ENCODE results near the gene HABP2.

The HABP2 gene

DNA sequence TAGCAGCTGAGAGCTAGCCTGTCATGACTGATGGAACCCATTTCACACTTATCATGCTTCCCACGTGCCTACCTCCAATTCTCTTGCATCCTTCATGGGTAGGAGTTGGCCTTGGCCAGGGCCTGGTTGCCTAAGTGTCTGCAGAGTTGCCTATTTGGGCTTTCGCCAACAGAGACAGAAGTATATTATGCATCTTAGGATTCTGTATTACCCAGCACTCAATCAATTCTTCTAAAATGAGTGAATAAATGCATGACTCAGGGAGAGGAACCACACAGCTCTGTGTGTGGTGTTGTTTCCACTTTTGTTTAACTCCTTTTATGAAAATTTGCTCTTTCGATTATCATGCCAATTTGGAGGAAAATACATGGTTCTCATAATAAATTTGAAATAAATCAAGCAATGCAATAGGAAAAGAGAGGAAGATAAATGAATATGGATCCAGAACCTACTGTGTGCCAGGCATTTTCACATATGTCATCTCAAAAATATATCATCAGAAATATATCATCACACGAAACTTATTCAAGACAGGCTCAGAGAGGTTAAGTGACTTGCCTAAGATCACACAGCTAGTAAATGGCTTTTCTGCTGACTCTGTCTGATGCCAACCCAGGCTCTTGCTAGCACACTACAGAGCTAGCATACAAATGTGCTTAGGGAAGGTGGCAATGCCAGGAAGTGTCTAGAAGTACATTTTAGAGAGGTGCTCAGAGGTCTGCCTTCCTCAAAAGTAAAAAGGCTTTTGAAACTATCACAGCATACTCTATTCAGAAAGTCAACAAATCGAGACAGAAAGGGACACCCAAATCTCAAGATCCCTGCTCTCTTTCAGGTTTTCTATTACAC, 9.5 kb upstream of the HABP2 start:
- DNase-seq (ENCODE audit: insufficient read length, low spot score) = no peak
- no peak for FAIRE-seq
- TF ChIP-seq, protein P1, sequence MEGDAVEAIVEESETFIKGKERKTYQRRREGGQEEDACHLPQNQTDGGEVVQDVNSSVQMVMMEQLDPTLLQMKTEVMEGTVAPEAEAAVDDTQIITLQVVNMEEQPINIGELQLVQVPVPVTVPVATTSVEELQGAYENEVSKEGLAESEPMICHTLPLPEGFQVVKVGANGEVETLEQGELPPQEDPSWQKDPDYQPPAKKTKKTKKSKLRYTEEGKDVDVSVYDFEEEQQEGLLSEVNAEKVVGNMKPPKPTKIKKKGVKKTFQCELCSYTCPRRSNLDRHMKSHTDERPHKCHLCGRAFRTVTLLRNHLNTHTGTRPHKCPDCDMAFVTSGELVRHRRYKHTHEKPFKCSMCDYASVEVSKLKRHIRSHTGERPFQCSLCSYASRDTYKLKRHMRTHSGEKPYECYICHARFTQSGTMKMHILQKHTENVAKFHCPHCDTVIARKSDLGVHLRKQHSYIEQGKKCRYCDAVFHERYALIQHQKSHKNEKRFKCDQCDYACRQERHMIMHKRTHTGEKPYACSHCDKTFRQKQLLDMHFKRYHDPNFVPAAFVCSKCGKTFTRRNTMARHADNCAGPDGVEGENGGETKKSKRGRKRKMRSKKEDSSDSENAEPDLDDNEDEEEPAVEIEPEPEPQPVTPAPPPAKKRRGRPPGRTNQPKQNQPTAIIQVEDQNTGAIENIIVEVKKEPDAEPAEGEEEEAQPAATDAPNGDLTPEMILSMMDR (IDR thresholded peaks at IDR 0.05; ENCODE audit: insufficient read depth, missing control alignments) = no peak

- DNase-seq (ENCODE audit: insufficient read length, low spot score) = no peak
- TF ChIP-seq, protein P1 (IDR thresholded peaks at IDR 0.05; ENCODE audit: insufficient read depth, missing control alignments) = no peak
- FAIRE-seq = no peak
These were observed 8.5 kb upstream of the HABP2 start for GRCh38 chr10:113544392-113544791.

- TF ChIP-seq, protein P1 (IDR thresholded peaks at IDR 0.05; ENCODE audit: insufficient read depth, missing control alignments) = no peak
- DNase-seq (ENCODE audit: insufficient read length, low spot score) (no peak), FAIRE-seq (no peak)
These were observed 5.4 kb upstream of the HABP2 start for GRCh38 chr10:113547426-113547825.

DNA sequence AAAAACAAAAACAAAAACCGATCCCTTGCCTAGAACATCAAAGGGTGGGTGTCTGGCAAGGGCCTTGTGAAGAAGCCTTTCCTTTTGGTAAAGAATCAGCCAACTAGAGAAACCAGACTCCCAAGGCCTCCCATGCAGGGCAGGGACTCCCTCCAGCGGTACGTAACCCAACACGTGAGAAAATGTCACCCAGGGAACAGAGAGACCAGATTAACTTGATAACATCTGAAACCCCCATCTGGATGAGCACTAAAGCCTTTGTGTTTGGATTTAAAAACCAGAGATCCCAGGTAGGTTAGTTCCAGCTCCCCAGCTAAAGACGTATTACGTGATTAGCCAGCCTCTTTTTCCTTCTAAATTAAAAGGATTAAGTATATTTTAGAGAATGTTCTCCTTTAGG, 3.0 kb upstream of the HABP2 start:
- TF ChIP-seq, protein P1 (IDR thresholded peaks at IDR 0.05; ENCODE audit: insufficient read depth, missing control alignments) = no peak
- FAIRE-seq (no peak), DNase-seq (ENCODE audit: insufficient read length, low spot score) (no peak)

DNA sequence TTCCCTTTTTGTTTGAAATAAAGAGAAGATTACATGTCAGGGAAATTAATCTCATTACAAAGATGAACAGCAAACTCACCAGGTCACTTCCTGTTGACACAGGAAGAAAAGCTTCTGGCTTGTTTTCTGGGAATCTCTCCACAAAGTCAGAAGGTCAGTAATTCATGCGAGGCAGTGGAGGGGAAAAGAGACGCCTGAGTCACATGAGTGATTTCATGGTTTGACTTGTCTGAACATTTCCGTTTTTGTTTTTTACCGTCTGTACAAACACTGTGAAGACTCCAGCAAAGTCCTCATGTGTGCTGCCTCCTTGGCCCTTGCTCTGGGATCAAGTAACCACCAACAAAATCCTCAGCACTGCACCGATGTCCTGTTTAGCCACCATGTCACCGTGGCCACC, 2.5 kb upstream of the HABP2 start:
- DNase-seq (ENCODE audit: insufficient read length, low spot score) (no peak), FAIRE-seq (no peak)
- TF ChIP-seq, protein P1 (IDR thresholded peaks at IDR 0.05; ENCODE audit: insufficient read depth, missing control alignments) = no peak

DNA sequence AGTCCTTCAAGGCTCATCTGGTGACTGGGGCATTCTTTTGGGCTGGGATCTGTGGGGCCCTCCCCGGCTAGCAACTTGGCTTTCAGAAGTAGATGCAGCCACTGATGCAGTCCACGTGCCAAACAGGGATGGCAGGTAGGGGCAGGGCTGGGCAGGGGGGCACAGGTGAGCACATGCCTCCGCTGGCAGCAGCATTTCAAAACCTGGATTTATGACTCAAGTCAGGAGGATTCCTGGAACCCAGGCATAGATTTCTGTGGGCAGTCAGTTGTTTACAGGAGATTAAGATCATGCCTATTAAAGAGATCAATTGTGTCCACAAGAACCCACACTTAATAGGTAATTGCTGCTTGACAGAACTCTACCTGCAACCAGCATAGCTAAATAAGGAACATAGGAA, 839 bp upstream of the HABP2 start:
- TF ChIP-seq, protein P1 (IDR thresholded peaks at IDR 0.05; ENCODE audit: insufficient read depth, missing control alignments) = no peak
- no peak for DNase-seq (ENCODE audit: insufficient read length, low spot score)
- FAIRE-seq = no peak

DNA sequence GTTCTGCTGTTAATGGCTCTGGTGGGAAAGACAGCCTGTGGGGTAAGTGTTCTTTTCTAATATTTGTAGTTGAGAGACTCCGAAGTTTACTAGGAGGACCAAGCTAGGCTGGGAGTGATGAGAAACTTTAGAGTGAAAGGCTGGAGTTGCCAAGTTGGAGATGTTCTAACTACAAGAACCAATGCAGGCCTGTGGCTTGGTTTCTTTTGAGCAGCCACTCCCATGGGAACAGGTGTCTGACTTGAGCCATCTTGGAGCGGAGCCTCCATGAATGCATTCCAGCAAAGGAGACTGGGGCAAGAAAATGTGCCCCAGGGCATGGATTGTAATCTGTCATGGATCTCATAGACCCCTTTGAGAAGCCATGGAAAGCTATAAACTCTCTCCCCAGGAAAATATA, 296 bp downstream of the HABP2 start:
- FAIRE-seq = no peak
- TF ChIP-seq, protein P1 (IDR thresholded peaks at IDR 0.05; ENCODE audit: insufficient read depth, missing control alignments) = no peak
- DNase-seq (ENCODE audit: insufficient read length, low spot score) = no peak

All from D721Med (cell line).